CD4-positive, alpha-beta T cell (primary cell): Measurements from ENCODE around the gene NOL6. TPM values are rescaled to one million over a fixed set of nuclear protein-coding genes. Genes with fewer than 3 reads are reported as not detected.

Source experiments
- ATAC-seq: fragments of 200-7000 bp; cut with Tn5 transposase; one replicate; pipeline ENCODE4 v1.10.0; 2022; ENCODE audit warnings: mild to moderate bottlenecking; ENCODE audit not compliant: poor library complexity
- CTCF ChIA-PET: fragments of 350-600 bp; sonication (Branson Sonifier 250); formaldehyde crosslinking; loops from one replicate; lab custom pipeline; 2021; ENCODE audit warnings: antibody characterized with exemption, inconsistent platforms; lab: Charles Lee
- POLR2A ChIA-PET: fragments of 350-600 bp; sonication (Branson Sonifier 250); formaldehyde crosslinking; loops from one replicate; lab custom pipeline; 2021; ENCODE audit warnings: antibody characterized with exemption, inconsistent platforms; lab: Charles Lee
- DNase-seq, 14 experiments: peaks; one replicate each; pipeline ENCODE4 v3.0.0-alpha.2; 2013 to 2020; ENCODE audit warnings: mixed read lengths in 2 of 14
- H3K27ac ChIP-seq, 2 donors: one replicate each; pipeline versions ENCODE4 v1.5.1 to v1.7.0; 2013; ENCODE audit warnings: low read length in 2 of 2, low read depth in 1 of 2, mild to moderate bottlenecking in 1 of 2
- H3K27me3 ChIP-seq, 2 experiments: 1 replicate in 1 of 2; 2 replicates in 1 of 2; pipeline versions ENCODE4 v1.6.1 to v1.7.0; 2013; ENCODE audit warnings: low read length in 2 of 2, control low read depth in 1 of 2, mild to moderate bottlenecking in 1 of 2, moderate library complexity in 1 of 2; ENCODE audit not compliant: insufficient read depth in 2 of 2, control insufficient read depth in 1 of 2
- H3K36me3 ChIP-seq: one replicate; pipeline ENCODE4 v1.6.1; 2013; ENCODE audit warnings: low read length, control low read depth; ENCODE audit not compliant: insufficient read depth
- H3K4me1 ChIP-seq: one replicate; pipeline ENCODE4 v1.6.1; 2013; ENCODE audit warnings: low read length, control low read depth; ENCODE audit not compliant: insufficient read depth
- H3K4me3 ChIP-seq: one replicate; pipeline ENCODE4 v1.5.1; 2013; ENCODE audit warnings: mild to moderate bottlenecking, low read length, moderate library complexity
- H3K9me3 ChIP-seq, 2 experiments: 1 replicate in 1 of 2; 2 replicates in 1 of 2; pipeline versions ENCODE4 v1.6.1 to v1.7.0; 2013; ENCODE audit warnings: low read length in 2 of 2, mild to moderate bottlenecking in 2 of 2, control low read depth in 1 of 2, moderate library complexity in 1 of 2; ENCODE audit not compliant: control insufficient read depth in 1 of 2, insufficient read depth in 1 of 2
- H3K27ac Mint-ChIP-seq: one replicate; pipeline ENCODE4 v1.8.0; 2020; ENCODE audit warnings: mixed read lengths
- H3K27me3 Mint-ChIP-seq: one replicate; pipeline ENCODE4 v1.8.0; 2021; ENCODE audit warnings: mixed read lengths
- H3K36me3 Mint-ChIP-seq: one replicate; pipeline ENCODE4 v1.8.0; 2021; ENCODE audit warnings: low read depth, mixed read lengths
- H3K4me1 Mint-ChIP-seq: one replicate; pipeline ENCODE4 v1.8.0; 2021; ENCODE audit warnings: low read depth, mixed read lengths
- H3K4me3 Mint-ChIP-seq: one replicate; pipeline ENCODE4 v1.8.0; 2020; ENCODE audit warnings: mild to moderate bottlenecking, mixed read lengths
- H3K9me3 Mint-ChIP-seq: one replicate; pipeline ENCODE4 v1.8.0; 2020; ENCODE audit warnings: mixed read lengths
- intact Hi-C, 2 experiments: fragments of 100-400 bp; cut with DNase I in 1 of 2; cut with micrococcal nuclease in 1 of 2; formaldehyde crosslinking; loops; one replicate each; pipeline versions ENCODE4 v1.15.1 to v1.9.0; 2023 to 2025; cut with DNase I, micrococcal nuclease
- total RNA-seq, 174 experiments: library from RNA in 2 of 174; stranded (reverse) in 2 of 174; gene quantifications; one replicate each; pipeline ENCODE4 v1.2.3 and lab custom pipeline; 2021 to 2026
- TF ChIP-seq, protein P1 (sequence below): fragments of 200-600 bp; IDR thresholded peaks from one replicate; pipeline ENCODE4 v1.8.0; 2022; ENCODE audit warnings: antibody characterized with exemption, mild to moderate bottlenecking

Gene NOL6
- total RNA-seq, 2 experiments from 2014 or later, result 30.5 to 30.6 TPM

GRCh38 chr9:33476503-33476902 lies 2.8 kb upstream of the NOL6 start:
- Mint-ChIP-seq H3K9me3 (no peaks in the 10 kb centered on the region), H3K27me3 (no peaks in the 10 kb centered on the region), H3K27ac (no peak overlapping the region), H3K4me3 (no peak overlapping the region), H3K36me3 (peaks cover 19% of the 10 kb centered on the region), H3K4me1 (peaks cover 28% of the 10 kb centered on the region)
- CTCF ChIA-PET, result no interaction called here
- peaks cover 9% of the 10 kb centered on the region for H3K36me3 ChIP-seq
- DNase-seq (no peak), ATAC-seq (no peak)
- no peaks in the 10 kb centered on the region for H3K27me3 ChIP-seq
- H3K9me3 ChIP-seq, result no peaks in the 10 kb centered on the region
- TF ChIP-seq, protein P1, sequence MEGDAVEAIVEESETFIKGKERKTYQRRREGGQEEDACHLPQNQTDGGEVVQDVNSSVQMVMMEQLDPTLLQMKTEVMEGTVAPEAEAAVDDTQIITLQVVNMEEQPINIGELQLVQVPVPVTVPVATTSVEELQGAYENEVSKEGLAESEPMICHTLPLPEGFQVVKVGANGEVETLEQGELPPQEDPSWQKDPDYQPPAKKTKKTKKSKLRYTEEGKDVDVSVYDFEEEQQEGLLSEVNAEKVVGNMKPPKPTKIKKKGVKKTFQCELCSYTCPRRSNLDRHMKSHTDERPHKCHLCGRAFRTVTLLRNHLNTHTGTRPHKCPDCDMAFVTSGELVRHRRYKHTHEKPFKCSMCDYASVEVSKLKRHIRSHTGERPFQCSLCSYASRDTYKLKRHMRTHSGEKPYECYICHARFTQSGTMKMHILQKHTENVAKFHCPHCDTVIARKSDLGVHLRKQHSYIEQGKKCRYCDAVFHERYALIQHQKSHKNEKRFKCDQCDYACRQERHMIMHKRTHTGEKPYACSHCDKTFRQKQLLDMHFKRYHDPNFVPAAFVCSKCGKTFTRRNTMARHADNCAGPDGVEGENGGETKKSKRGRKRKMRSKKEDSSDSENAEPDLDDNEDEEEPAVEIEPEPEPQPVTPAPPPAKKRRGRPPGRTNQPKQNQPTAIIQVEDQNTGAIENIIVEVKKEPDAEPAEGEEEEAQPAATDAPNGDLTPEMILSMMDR, result no peak
- POLR2A ChIA-PET, result no interaction called here
- H3K4me3 ChIP-seq, result no peak overlapping the region
- H3K4me1 ChIP-seq, result peaks cover 25% of the 10 kb centered on the region
- no peak overlapping the region for H3K27ac ChIP-seq
- intact Hi-C loops, result loop anchor here in 1 of 2 experiments (10.0 kb wide), 2 partner anchors 312 to 452 kb away; partner anchors contain the start of genes B4GALT1 and DNAJA1

GRCh38 chr9:33475357-33475756 lies 1.6 kb upstream of the NOL6 start:
- intact Hi-C loops, result loop anchor here (2.0 to 10.0 kb wide), 3 partner anchors 73 to 451 kb away; partner anchors contain the start of genes AQP7 (in 1 of the 2), B4GALT1 (in 1 of the 2) and DNAJA1 (in 1 of the 2)
- Histone ChIP-seq H3K36me3 (peaks cover 18% of the 10 kb centered on the region), H3K27me3 (no peaks in the 10 kb centered on the region), H3K27ac (no peak overlapping the region), H3K9me3 (no peaks in the 10 kb centered on the region), H3K4me3 (no peak overlapping the region), H3K4me1 (peaks cover 25% of the 10 kb centered on the region)
- H3K36me3 Mint-ChIP-seq, result peaks cover 30% of the 10 kb centered on the region
- peak overlapping the region; percentile 39 for H3K27ac Mint-ChIP-seq
- H3K4me1 Mint-ChIP-seq, result peaks cover 33% of the 10 kb centered on the region
- no peaks in the 10 kb centered on the region for H3K27me3 Mint-ChIP-seq
- DNase-seq (no peak), ATAC-seq (no peak)
- no peaks in the 10 kb centered on the region for H3K9me3 Mint-ChIP-seq
- CTCF ChIA-PET, result interaction anchor here (1.4 kb wide), 1 partner anchor 9 kb away, joined by 5 read pairs; no protein-coding TSS in a partner anchor
- H3K4me3 Mint-ChIP-seq, result peak overlapping the region; percentile 45
- POLR2A ChIA-PET, result interaction anchor here (4.6 kb wide), 1 partner anchor 14 kb away, joined by 67 read pairs; no protein-coding TSS in a partner anchor
- TF ChIP-seq, protein P1, result no peak

DNA sequence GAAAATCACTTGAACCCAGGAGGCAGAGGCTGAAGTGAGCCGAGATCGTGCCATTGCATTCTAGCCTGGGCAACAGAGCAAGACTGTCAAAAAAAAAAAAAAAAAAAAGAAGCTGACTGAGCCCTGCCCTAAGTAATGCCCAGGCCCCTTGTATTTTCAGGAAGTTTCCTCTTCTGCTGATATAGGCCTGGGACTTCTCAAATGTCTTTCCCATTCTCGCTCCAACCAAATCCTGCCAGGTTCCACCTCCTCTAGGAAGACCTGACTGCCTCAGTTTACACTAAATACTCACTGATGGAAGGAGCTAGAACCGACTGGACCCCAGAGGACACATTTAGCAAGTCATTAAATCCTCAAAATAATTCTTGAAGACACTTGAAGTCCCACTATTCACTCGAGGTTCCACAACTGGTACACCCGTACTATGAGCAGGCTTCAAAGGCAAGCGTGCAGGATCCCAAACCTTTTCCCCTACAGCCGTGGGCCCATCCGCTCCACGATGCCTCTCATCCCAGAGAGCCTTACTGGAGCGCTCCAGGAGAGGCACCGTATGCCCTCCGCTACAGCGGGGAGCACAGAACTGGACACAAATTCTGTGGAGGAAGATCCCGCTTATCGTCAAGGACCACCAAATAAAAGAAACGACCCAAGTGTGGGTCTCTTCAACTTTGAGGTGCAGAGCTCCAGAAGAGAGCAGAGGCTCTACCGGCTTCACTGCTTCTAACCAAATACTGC lies 676 bp downstream of the NOL6 start:
- CTCF ChIA-PET, result interaction anchor here (1.5 to 2.0 kb wide), 4 partner anchors 26 to 98 kb away, joined by 4 to 12 read pairs (median 8); partner anchors contain the start of gene AQP3

More for the DNA sequence above, 676 bp downstream of the NOL6 start:
- peak overlapping the region; percentile 92 for H3K4me3 ChIP-seq
- TF ChIP-seq, protein P1, result no peak
- Mint-ChIP-seq H3K36me3 (peaks cover 54% of the 10 kb centered on the region), H3K4me1 (peaks cover 33% of the 10 kb centered on the region), H3K9me3 (no peaks in the 10 kb centered on the region), H3K27ac (peak overlapping the region; percentile 89), H3K27me3 (no peaks in the 10 kb centered on the region), H3K4me3 (peak overlapping the region; percentile 99)
- peaks cover 25% of the 10 kb centered on the region for H3K4me1 ChIP-seq
- intact Hi-C loops, result loop anchor here (1.0 to 10.0 kb wide), 3 partner anchors 183 to 448 kb away; partner anchors contain the start of genes B4GALT1 (in 1 of the 2), DNAJA1 (in 1 of the 2) and NFX1 (in 1 of the 2)
- H3K9me3 ChIP-seq, result no peaks in the 10 kb centered on the region
- no peaks in the 10 kb centered on the region for H3K27me3 ChIP-seq
- POLR2A ChIA-PET, result interaction anchor here (1.1 to 4.6 kb wide), 14 partner anchors 12 to 1599 kb away, joined by 4 to 67 read pairs (median 9); partner anchors contain the start of genes ANKRD18B, AQP3, DNAJA1 and NFX1
- no peak for ATAC-seq
- H3K36me3 ChIP-seq, result peaks cover 40% of the 10 kb centered on the region
- DNase-seq, result no peak
- H3K27ac ChIP-seq, result peak overlapping the region; percentile 53 to 64
